ENCODE results near the gene BRSK1.
A peak's percentile ranks its signal among the peaks of the same experiment; 100 is the strongest.

Gene BRSK1

GRCh38 chr19:55275851-55276719 is 7.7 kb upstream of the BRSK1 start:
- DNase-seq: no peak

- no peak for DNase-seq
Observed at GRCh38 chr19:55276720-55277430, 6.9 kb upstream of the BRSK1 start.

- no peak for DNase-seq
Observed at GRCh38 chr19:55277494-55277893, 6.3 kb upstream of the BRSK1 start.

GRCh38 chr19:55278391-55279135 is 5.2 kb upstream of the BRSK1 start:
- no peak for DNase-seq

GRCh38 chr19:55279340-55279739 is 4.5 kb upstream of the BRSK1 start:
- no peak for DNase-seq

GRCh38 chr19:55279770-55280643 is 3.8 kb upstream of the BRSK1 start, which contains the start of gene HSPBP1:
HSPBP1 (minus strand) TSS chr19:55280110; CDS start chr19:55279608, 502 bp downstream.
- peak; percentile 92 for DNase-seq

GRCh38 chr19:55284405-55285058 is 735 bp downstream of the BRSK1 start:
- no peak for DNase-seq

- DNase-seq: no peak
Observed at GRCh38 chr19:55285229-55285890, 1.6 kb downstream of the BRSK1 start.

GRCh38 chr19:55287361-55288079 is 3.7 kb downstream of the BRSK1 start:
- no peak for DNase-seq

GRCh38 chr19:55289117-55289796 is 5.5 kb downstream of the BRSK1 start:
- no peak for DNase-seq

- DNase-seq: no peak
Observed at GRCh38 chr19:55297267-55297666, 13.5 kb downstream of the BRSK1 start.

GRCh38 chr19:55299991-55300390 is 16.2 kb downstream of the BRSK1 start:
- DNase-seq: no peak

- DNase-seq: no peak
Observed at GRCh38 chr19:55300886-55301458, 17.2 kb downstream of the BRSK1 start.

GRCh38 chr19:55301459-55302317 is 17.9 kb downstream of the BRSK1 start:
- peak; percentile 98 for DNase-seq

GRCh38 chr19:55302318-55302703 is 18.5 kb downstream of the BRSK1 start:
- no peak for DNase-seq

- DNase-seq: no peak
Observed at GRCh38 chr19:55303477-55303876, 19.7 kb downstream of the BRSK1 start.

- DNase-seq: no peak
Observed at GRCh38 chr19:55304279-55304978, 20.6 kb downstream of the BRSK1 start.

GRCh38 chr19:55304980-55305379 is 21.2 kb downstream of the BRSK1 start:
- DNase-seq: no peak

Measured in stimulated activated CD4-positive, alpha-beta T cell treated with anti-CD3 and anti-CD28 coated beads, Interleukin-12 subunit alpha, Interleukin-12 subunit beta, amount 100 ng/mL, for 4 hours (primary cell).